H9 (cell line): Measurements from ENCODE around the gene KIF12. TPM values are rescaled to one million over a fixed set of nuclear protein-coding genes. Genes with fewer than 3 reads are reported as not detected.

ENCODE experiments used
- DNase-seq: peaks from one replicate; pipeline ENCODE4 v3.0.0-alpha.2; 2017
- H2AFZ ChIP-seq: one replicate; pipeline ENCODE4 v1.6.1; 2013; ENCODE audit warnings: mild to moderate bottlenecking, low read length, control low read depth, moderate library complexity
- H2AK5ac ChIP-seq: 2 replicates; pipeline ENCODE4 v1.6.1; 2013; ENCODE audit warnings: low read length, control low read depth, mixed read lengths; ENCODE audit not compliant: insufficient read length
- H2BK120ac ChIP-seq: one replicate; pipeline ENCODE4 v1.6.1; 2013; ENCODE audit warnings: low read depth, mild to moderate bottlenecking, low read length, control low read depth, inconsistent platforms; ENCODE audit not compliant: poor library complexity, severe bottlenecking
- H2BK12ac ChIP-seq: 2 replicates; pipeline ENCODE4 v1.6.1; 2013; ENCODE audit warnings: low read length, control low read depth, mixed read lengths, low read depth; ENCODE audit not compliant: insufficient read length
- H2BK15ac ChIP-seq: 2 replicates; pipeline ENCODE4 v1.6.1; 2013; ENCODE audit warnings: low read depth, low read length, control low read depth
- H2BK20ac ChIP-seq: one replicate; pipeline ENCODE4 v1.6.1; 2013; ENCODE audit warnings: low read depth, mild to moderate bottlenecking, low read length, control low read depth, inconsistent platforms; ENCODE audit not compliant: poor library complexity, severe bottlenecking
- H2BK5ac ChIP-seq: 2 replicates; pipeline ENCODE4 v1.6.1; 2013; ENCODE audit warnings: low read length, control low read depth, mixed read lengths; ENCODE audit not compliant: insufficient read length
- H3K14ac ChIP-seq: 2 replicates; pipeline ENCODE4 v1.6.1; 2013; ENCODE audit warnings: low read length, control low read depth; ENCODE audit not compliant: insufficient read depth
- H3K18ac ChIP-seq: 2 replicates; pipeline ENCODE4 v1.6.1; 2013; ENCODE audit warnings: low read depth, mild to moderate bottlenecking, mixed read lengths, low read length, control low read depth; ENCODE audit not compliant: insufficient read length
- H3K23ac ChIP-seq: 2 replicates; pipeline ENCODE4 v1.6.1; 2013; ENCODE audit warnings: low read length, control low read depth, mixed read lengths, low read depth; ENCODE audit not compliant: insufficient read length
- H3K23me2 ChIP-seq: 2 replicates; pipeline ENCODE4 v1.6.1; 2013; ENCODE audit warnings: low read depth, mild to moderate bottlenecking, mixed read lengths, low read length, control low read depth; ENCODE audit not compliant: insufficient read length, poor library complexity, severe bottlenecking
- H3K27ac ChIP-seq: 2 replicates; pipeline ENCODE4 v1.5.1; 2013; ENCODE audit warnings: low read length, control low read depth, mixed read lengths, low read depth; ENCODE audit not compliant: insufficient read length
- H3K27me3 ChIP-seq: 2 replicates; pipeline ENCODE4 v1.6.1; 2013; ENCODE audit warnings: low read length, control low read depth, inconsistent platforms; ENCODE audit not compliant: insufficient read depth
- H3K4ac ChIP-seq: 2 replicates; pipeline ENCODE4 v1.6.1; 2013; ENCODE audit warnings: low read depth, mild to moderate bottlenecking, control low read depth, inconsistent platforms, low read length, moderate library complexity
- H3K4me1 ChIP-seq: 2 replicates; pipeline ENCODE4 v1.6.1; 2013; ENCODE audit warnings: low read length, control low read depth, inconsistent platforms; ENCODE audit not compliant: insufficient read depth
- H3K4me2 ChIP-seq: 2 replicates; pipeline ENCODE4 v1.6.1; 2013; ENCODE audit warnings: low read length, control low read depth, mixed read lengths; ENCODE audit not compliant: insufficient read length, insufficient read depth
- H3K56ac ChIP-seq: 2 replicates; pipeline ENCODE4 v1.6.1; 2013; ENCODE audit warnings: low read depth, mild to moderate bottlenecking, mixed read lengths, low read length, control low read depth; ENCODE audit not compliant: insufficient read length
- H3K79me1 ChIP-seq: 2 replicates; pipeline ENCODE4 v1.6.1; 2013; ENCODE audit warnings: low read depth, mild to moderate bottlenecking, moderate library complexity, low read length, control low read depth, inconsistent platforms; ENCODE audit not compliant: insufficient read depth, poor library complexity, severe bottlenecking
- H3K79me2 ChIP-seq: 2 replicates; pipeline ENCODE4 v1.6.1; 2013; ENCODE audit warnings: low read length, control low read depth, inconsistent platforms; ENCODE audit not compliant: insufficient read depth
- H3K9ac ChIP-seq: 2 replicates; pipeline ENCODE4 v1.6.1; 2013; ENCODE audit warnings: low read length, control low read depth, mixed read lengths; ENCODE audit not compliant: insufficient read length; ENCODE audit errors: extremely low read depth
- H3K9me3 ChIP-seq: one replicate; pipeline ENCODE4 v1.6.1; 2013; ENCODE audit warnings: low read depth, low read length, inconsistent platforms; ENCODE audit not compliant: control insufficient read depth
- H3T11ph ChIP-seq: one replicate; pipeline ENCODE4 v1.6.1; 2013; ENCODE audit warnings: mild to moderate bottlenecking, low read length, control low read depth, inconsistent platforms
- H4K20me1 ChIP-seq: one replicate; pipeline ENCODE4 v1.6.1; 2013; ENCODE audit not compliant: control insufficient read depth, insufficient read length, insufficient read depth
- H4K5ac ChIP-seq: 2 replicates; pipeline ENCODE4 v1.6.1; 2013; ENCODE audit warnings: low read depth, mild to moderate bottlenecking, mixed read lengths, low read length, control low read depth; ENCODE audit not compliant: insufficient read length
- H4K8ac ChIP-seq: replicated peaks from 2 replicates; pipeline ENCODE4 v1.6.1; 2013; ENCODE audit warnings: low read length, control low read depth, mixed read lengths, low read depth; ENCODE audit not compliant: insufficient read length
- H4K91ac ChIP-seq: 2 replicates; pipeline ENCODE4 v1.6.1; 2013; ENCODE audit warnings: low read depth, mild to moderate bottlenecking, moderate library complexity, mixed read lengths, low read length, control low read depth; ENCODE audit not compliant: insufficient read length
- H3K27ac Mint-ChIP-seq, 3 experiments: 2 replicates in 2 of 3; 3 replicates in 1 of 3; pipeline ENCODE4 v1.8.0; 2020 to 2021; ENCODE audit warnings: mixed read lengths in 3 of 3, mild to moderate bottlenecking in 1 of 3, moderate library complexity in 1 of 3
- H3K27me3 Mint-ChIP-seq: 2 replicates; pipeline ENCODE4 v1.8.0; 2021; ENCODE audit warnings: low read depth, mild to moderate bottlenecking, moderate library complexity, mixed read lengths
- H3K36me3 Mint-ChIP-seq, 3 experiments: 2 replicates in 2 of 3; 3 replicates in 1 of 3; pipeline ENCODE4 v1.8.0; 2020 to 2021; ENCODE audit warnings: low read depth in 3 of 3, mixed read lengths in 3 of 3; ENCODE audit not compliant: insufficient read depth in 1 of 3
- H3K4me1 Mint-ChIP-seq, 2 experiments: 2 replicates each; pipeline ENCODE4 v1.8.0; 2020; ENCODE audit warnings: mixed read lengths in 2 of 2
- H3K4me3 Mint-ChIP-seq, 2 experiments: 2 replicates in 1 of 2; 3 replicates in 1 of 2; pipeline ENCODE4 v1.8.0; 2020 to 2021; ENCODE audit warnings: mild to moderate bottlenecking in 2 of 2, mixed read lengths in 2 of 2, moderate library complexity in 1 of 2
- H3K9me3 Mint-ChIP-seq, 2 experiments: 2 replicates in 1 of 2; 3 replicates in 1 of 2; pipeline ENCODE4 v1.8.0; 2020; ENCODE audit warnings: mild to moderate bottlenecking in 2 of 2, mixed read lengths in 2 of 2, moderate library complexity in 1 of 2
- WGBS: extraction: QIAGEN DNeasy Blood & Tissue Kit; methylation state at CpG from one replicate; pipeline ENCODE4 v1.1.7; 2013; ENCODE audit warnings: missing lambda C conversion rate, low lambda C conversion rate, mixed read lengths; ENCODE audit not compliant: insufficient read length; ENCODE audit errors: extremely low coverage; 5-methylcytosine and 5-hydroxymethylcytosine counted together
- total RNA-seq: library from RNA; stranded (reverse); gene quantifications from 2 replicates; pipeline ENCODE4 v1.2.1, GENCODE V29; 2021
- TF ChIP-seq, protein P1 (sequence below): fragments of 200-600 bp; sonication (generic); conservative IDR thresholded peaks from 3 replicates; pipeline ENCODE4 v1.8.0; 2021; ENCODE audit warnings: antibody characterized with exemption, mild to moderate bottlenecking

The KIF12 gene
- total RNA-seq, 1 experiment from 2014 or later, result 3.3 TPM

DNA sequence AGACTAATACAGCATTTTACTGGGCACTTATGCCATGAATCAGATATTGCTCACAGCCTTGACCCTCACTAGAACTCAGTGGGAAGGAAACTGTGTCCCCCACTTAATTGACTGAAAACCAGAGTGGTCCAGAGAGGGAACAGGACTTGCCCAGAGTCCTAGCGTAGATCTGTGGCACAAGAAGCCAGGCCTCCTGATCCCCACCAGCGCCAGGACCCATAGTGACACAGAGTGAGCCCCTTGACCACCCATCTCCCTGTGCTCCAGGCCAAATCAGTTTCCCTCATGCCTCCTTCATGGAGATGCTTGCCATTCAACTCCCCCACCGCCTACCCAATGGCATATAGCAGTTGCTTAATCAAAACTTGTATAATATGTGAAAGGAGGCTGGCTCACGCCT lies 8.3 kb downstream of the KIF12 start:
- H3K9ac ChIP-seq, result no peak overlapping the region
- H3K27ac ChIP-seq, result no peak overlapping the region
- no peaks in the 10 kb centered on the region for H3K9me3 ChIP-seq
- peaks cover 0 to 7% (median 2%) of the 10 kb centered on the region in 3 experiments; a peak in 3 of 7 replicates for H3K36me3 Mint-ChIP-seq
- no peaks in the 10 kb centered on the region for H3K27me3 ChIP-seq
- no peak overlapping the region for H3K4me2 ChIP-seq
- no peak overlapping the region for H2BK20ac ChIP-seq
- TF ChIP-seq, protein P1, sequence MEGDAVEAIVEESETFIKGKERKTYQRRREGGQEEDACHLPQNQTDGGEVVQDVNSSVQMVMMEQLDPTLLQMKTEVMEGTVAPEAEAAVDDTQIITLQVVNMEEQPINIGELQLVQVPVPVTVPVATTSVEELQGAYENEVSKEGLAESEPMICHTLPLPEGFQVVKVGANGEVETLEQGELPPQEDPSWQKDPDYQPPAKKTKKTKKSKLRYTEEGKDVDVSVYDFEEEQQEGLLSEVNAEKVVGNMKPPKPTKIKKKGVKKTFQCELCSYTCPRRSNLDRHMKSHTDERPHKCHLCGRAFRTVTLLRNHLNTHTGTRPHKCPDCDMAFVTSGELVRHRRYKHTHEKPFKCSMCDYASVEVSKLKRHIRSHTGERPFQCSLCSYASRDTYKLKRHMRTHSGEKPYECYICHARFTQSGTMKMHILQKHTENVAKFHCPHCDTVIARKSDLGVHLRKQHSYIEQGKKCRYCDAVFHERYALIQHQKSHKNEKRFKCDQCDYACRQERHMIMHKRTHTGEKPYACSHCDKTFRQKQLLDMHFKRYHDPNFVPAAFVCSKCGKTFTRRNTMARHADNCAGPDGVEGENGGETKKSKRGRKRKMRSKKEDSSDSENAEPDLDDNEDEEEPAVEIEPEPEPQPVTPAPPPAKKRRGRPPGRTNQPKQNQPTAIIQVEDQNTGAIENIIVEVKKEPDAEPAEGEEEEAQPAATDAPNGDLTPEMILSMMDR, result no peak
- H4K8ac ChIP-seq, result no peak overlapping the region
- no peak overlapping the region for H3K23ac ChIP-seq
- no peak overlapping the region for H4K91ac ChIP-seq
- no peak overlapping the region for H3T11ph ChIP-seq
- no peak overlapping the region for H3K4me3 Mint-ChIP-seq
- no peak overlapping the region for H3K56ac ChIP-seq
- no peaks in the 10 kb centered on the region for H3K9me3 Mint-ChIP-seq
- no peak overlapping the region for H2BK15ac ChIP-seq
- no peak overlapping the region for H2BK120ac ChIP-seq
- WGBS, result no CpG with 5 or more reads among the region's 4 CpGs
- no peaks in the 10 kb centered on the region for H3K4me1 ChIP-seq
- no peak overlapping the region for H3K4ac ChIP-seq
- no peak overlapping the region for H2AK5ac ChIP-seq
- no peaks in the 10 kb centered on the region for H3K4me1 Mint-ChIP-seq
- no peaks in the 10 kb centered on the region for H4K20me1 ChIP-seq
- no peak overlapping the region for H4K5ac ChIP-seq
- H3K18ac ChIP-seq, result no peak overlapping the region
- no peak for DNase-seq
- H3K23me2 ChIP-seq, result no peaks in the 10 kb centered on the region
- no peak overlapping the region for H2BK5ac ChIP-seq
- H3K79me2 ChIP-seq, result no peaks in the 10 kb centered on the region
- no peak overlapping the region for H2AFZ ChIP-seq
- H3K79me1 ChIP-seq, result no peaks in the 10 kb centered on the region
- H3K27me3 Mint-ChIP-seq, result peaks cover 19% of the 10 kb centered on the region
- H2BK12ac ChIP-seq, result no peak overlapping the region
- no peak overlapping the region for H3K14ac ChIP-seq
- H3K27ac Mint-ChIP-seq, result no peak overlapping the region; a peak in 1 of 7 replicates
